IMR-90 (cell line): ENCODE measurements around the gene AKAP6.

Experiments
- BHLHE40 ChIP-seq: fragments of 150-350 bp; IDR thresholded peaks from 2 replicates; pipeline ENCODE4 v1.6.1; 2016; ENCODE audit warnings: mild to moderate bottlenecking, low read depth, low read length
- CEBPB ChIP-seq: IDR thresholded peaks from 2 replicates; pipeline ENCODE4 v1.6.1; 2012; ENCODE audit warnings: low read depth, low read length, improper control_type of control experiment
- CHD1 ChIP-seq: IDR thresholded peaks from 2 replicates; pipeline ENCODE4 v1.6.1; 2012; ENCODE audit warnings: low read depth, low read length, improper control_type of control experiment
- FOS ChIP-seq: fragments of 150-350 bp; IDR thresholded peaks from 2 replicates; pipeline ENCODE4 v1.6.1; 2016; ENCODE audit warnings: low read depth, low read length
- MXI1 ChIP-seq: IDR thresholded peaks from 2 replicates; pipeline ENCODE4 v1.6.1; 2012; ENCODE audit warnings: low read depth, mild to moderate bottlenecking, low read length, moderate library complexity, borderline replicate concordance
- POLR2A ChIP-seq: IDR thresholded peaks from 2 replicates; pipeline ENCODE4 v1.6.1; 2012; ENCODE audit warnings: mild to moderate bottlenecking, low read depth, low read length
- RAD21 ChIP-seq: IDR thresholded peaks from 2 replicates; pipeline ENCODE4 v1.6.1; 2012; ENCODE audit warnings: low read length, improper control_type of control experiment
- RCOR1 ChIP-seq: IDR thresholded peaks from 2 replicates; pipeline ENCODE4 v1.6.1; 2012; ENCODE audit warnings: mild to moderate bottlenecking, low read length, improper control_type of control experiment; ENCODE audit not compliant: insufficient replicate concordance
- RFX5 ChIP-seq: IDR thresholded peaks from 2 replicates; pipeline ENCODE4 v1.8.0; 2012; ENCODE audit warnings: low read depth, mild to moderate bottlenecking, low read length, moderate library complexity
- SMC3 ChIP-seq: fragments of 150-350 bp; IDR thresholded peaks from 2 replicates; pipeline ENCODE4 v1.6.1; 2016; ENCODE audit warnings: low read depth, mild to moderate bottlenecking, antibody characterized with exemption, low read length, moderate library complexity
- TF ChIP-seq, protein P1 (sequence below): conservative IDR thresholded peaks from 2 replicates; pipeline ENCODE4 v1.5.1; 2012; ENCODE audit warnings: mild to moderate bottlenecking, low read depth, low read length, improper control_type of control experiment
- TF ChIP-seq, protein P2 (sequence below): fragments of 150-350 bp; IDR thresholded peaks from 2 replicates; pipeline ENCODE4 v1.6.1; 2017; ENCODE audit warnings: mild to moderate bottlenecking, antibody characterized with exemption, low read length, low read depth

DNA sequence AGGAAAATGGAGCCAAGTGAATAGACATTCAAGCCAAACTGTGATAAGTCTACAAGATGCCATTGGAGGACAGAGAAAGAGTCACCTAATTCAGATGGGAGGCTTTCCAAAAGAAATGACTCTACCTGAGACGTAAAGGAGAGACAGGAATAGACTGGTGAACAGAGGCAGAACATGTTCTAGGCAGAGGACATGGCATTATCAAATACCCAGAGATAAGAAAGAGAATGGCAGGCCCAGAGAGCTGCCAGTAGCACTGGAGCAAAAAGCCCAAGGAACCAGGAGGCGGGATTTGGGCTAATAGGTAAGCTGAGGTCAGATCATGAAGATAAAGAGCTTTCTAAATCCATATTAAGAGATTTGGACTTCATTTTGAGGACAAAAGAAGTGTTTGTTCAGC lies 207.1 kb downstream of the AKAP6 start:
- TF ChIP-seq FOS, result no peak
- TF ChIP-seq, protein P1, sequence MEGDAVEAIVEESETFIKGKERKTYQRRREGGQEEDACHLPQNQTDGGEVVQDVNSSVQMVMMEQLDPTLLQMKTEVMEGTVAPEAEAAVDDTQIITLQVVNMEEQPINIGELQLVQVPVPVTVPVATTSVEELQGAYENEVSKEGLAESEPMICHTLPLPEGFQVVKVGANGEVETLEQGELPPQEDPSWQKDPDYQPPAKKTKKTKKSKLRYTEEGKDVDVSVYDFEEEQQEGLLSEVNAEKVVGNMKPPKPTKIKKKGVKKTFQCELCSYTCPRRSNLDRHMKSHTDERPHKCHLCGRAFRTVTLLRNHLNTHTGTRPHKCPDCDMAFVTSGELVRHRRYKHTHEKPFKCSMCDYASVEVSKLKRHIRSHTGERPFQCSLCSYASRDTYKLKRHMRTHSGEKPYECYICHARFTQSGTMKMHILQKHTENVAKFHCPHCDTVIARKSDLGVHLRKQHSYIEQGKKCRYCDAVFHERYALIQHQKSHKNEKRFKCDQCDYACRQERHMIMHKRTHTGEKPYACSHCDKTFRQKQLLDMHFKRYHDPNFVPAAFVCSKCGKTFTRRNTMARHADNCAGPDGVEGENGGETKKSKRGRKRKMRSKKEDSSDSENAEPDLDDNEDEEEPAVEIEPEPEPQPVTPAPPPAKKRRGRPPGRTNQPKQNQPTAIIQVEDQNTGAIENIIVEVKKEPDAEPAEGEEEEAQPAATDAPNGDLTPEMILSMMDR, result no peak
- no peak for TF ChIP-seq POLR2A
- TF ChIP-seq RFX5, result no peak
- no peak for TF ChIP-seq CEBPB
- no peak for TF ChIP-seq BHLHE40
- no peak for TF ChIP-seq CHD1
- TF ChIP-seq RAD21, result no peak
- no peak for TF ChIP-seq MXI1
- TF ChIP-seq SMC3, result no peak
- TF ChIP-seq, protein P2, sequence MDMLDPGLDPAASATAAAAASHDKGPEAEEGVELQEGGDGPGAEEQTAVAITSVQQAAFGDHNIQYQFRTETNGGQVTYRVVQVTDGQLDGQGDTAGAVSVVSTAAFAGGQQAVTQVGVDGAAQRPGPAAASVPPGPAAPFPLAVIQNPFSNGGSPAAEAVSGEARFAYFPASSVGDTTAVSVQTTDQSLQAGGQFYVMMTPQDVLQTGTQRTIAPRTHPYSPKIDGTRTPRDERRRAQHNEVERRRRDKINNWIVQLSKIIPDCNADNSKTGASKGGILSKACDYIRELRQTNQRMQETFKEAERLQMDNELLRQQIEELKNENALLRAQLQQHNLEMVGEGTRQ, result no peak
- no peak for TF ChIP-seq RCOR1
